Fibroblast of lung (primary cell): ENCODE data around the gene GSTM3. TPM values are rescaled to one million over a fixed set of nuclear protein-coding genes. Genes with fewer than 3 reads are reported as not detected.

Experiments
- DNase-seq, 2 donors: peaks; one replicate each; pipeline versions ENCODE4 v3.0.0 to v3.0.0-alpha.2; 2010; ENCODE audit warnings: low read depth in 2 of 2
- H2AFZ ChIP-seq: 2 replicates; pipeline ENCODE4 v1.5.1; 2012; ENCODE audit warnings: low read length, control low read depth, inconsistent platforms
- H3K27ac ChIP-seq: 2 replicates; pipeline ENCODE4 v1.5.1; 2011; ENCODE audit warnings: low read length, control low read depth; ENCODE audit not compliant: insufficient read depth
- H3K27me3 ChIP-seq: 2 replicates; pipeline ENCODE4 v1.5.1; 2011; ENCODE audit warnings: mild to moderate bottlenecking, low read length; ENCODE audit not compliant: control insufficient read depth, insufficient read depth
- H3K36me3 ChIP-seq: 2 replicates; pipeline ENCODE4 v1.5.1; 2011; ENCODE audit warnings: low read length; ENCODE audit not compliant: control insufficient read depth, insufficient read depth
- H3K4me1 ChIP-seq: 2 replicates; pipeline ENCODE4 v1.5.1; 2011; ENCODE audit warnings: low read length; ENCODE audit not compliant: control insufficient read depth, insufficient read depth; ENCODE audit errors: extremely low read depth
- H3K4me2 ChIP-seq: 2 replicates; pipeline ENCODE4 v1.5.1; 2011; ENCODE audit warnings: low read length, control low read depth; ENCODE audit not compliant: insufficient read depth; ENCODE audit errors: extremely low read depth
- H3K4me3 ChIP-seq, 4 experiments: fragments of 200-600 bp in 1 of 4; sonication (generic) in 1 of 4; replicated peaks in 1 of 4; 2 replicates each; pipeline ENCODE4 v1.5.1; 2011 to 2016; ENCODE audit warnings: low read length in 4 of 4, low read depth in 3 of 4, mild to moderate bottlenecking in 3 of 4, control low read depth in 2 of 4, inconsistent platforms in 1 of 4, mixed read lengths in 1 of 4; ENCODE audit not compliant: insufficient read depth in 1 of 4; ENCODE audit errors: control extremely low read depth in 1 of 4
- H3K79me2 ChIP-seq: 2 replicates; pipeline ENCODE4 v1.5.1; 2012; ENCODE audit warnings: mild to moderate bottlenecking, low read length, inconsistent platforms; ENCODE audit not compliant: control insufficient read depth, insufficient read depth
- H3K9ac ChIP-seq: 2 replicates; pipeline ENCODE4 v1.5.1; 2011; ENCODE audit warnings: mild to moderate bottlenecking, low read length, control low read depth; ENCODE audit not compliant: insufficient read depth
- H3K9me3 ChIP-seq: 2 replicates; pipeline ENCODE4 v1.5.1; 2012; ENCODE audit warnings: low read depth, low read length; ENCODE audit not compliant: control insufficient read depth, insufficient read depth
- H4K20me1 ChIP-seq: 2 replicates; pipeline ENCODE4 v1.5.1; 2011; ENCODE audit warnings: low read length; ENCODE audit not compliant: control insufficient read depth, insufficient read depth; ENCODE audit errors: extremely low read depth
- CTCF ChIP-seq, 2 donors: IDR thresholded peaks in 1 of 2; conservative IDR thresholded peaks in 1 of 2; 1 replicate in 1 of 2; 2 replicates in 1 of 2; pipeline ENCODE4 v1.5.1; 2011 to 2012; ENCODE audit warnings: low read length in 2 of 2, control low read depth in 1 of 2, inconsistent platforms in 1 of 2, low read depth in 1 of 2, mild to moderate bottlenecking in 1 of 2
- EZH2 ChIP-seq: IDR thresholded peaks from 2 replicates; pipeline ENCODE4 v1.5.1; 2012; ENCODE audit warnings: low read length, control low read depth, mild to moderate bottlenecking; ENCODE audit errors: missing control alignments
- polyA plus RNA-seq, 2 donors: library from polyadenylated mRNA; depleted of rRNA in 1 of 2; stranded (reverse) in 1 of 2; unstranded in 1 of 2; fragments of >200 nt; gene quantifications; 2 replicates each; pipeline ENCODE4 v1.2.1, GENCODE V29; 2011 to 2012; ENCODE audit warnings: missing spikeins in 1 of 2
- total RNA-seq: library from RNA; depleted of rRNA; stranded (reverse); fragments of >200 nt; gene quantifications from 2 replicates; pipeline ENCODE4 v1.2.1, GENCODE V29; 2014

The GSTM3 gene
- total and polyA plus RNA-seq, 2 donors (not counting 1 experiment from before 2014, with no cell fraction given): 51.4 to 207 TPM

DNA sequence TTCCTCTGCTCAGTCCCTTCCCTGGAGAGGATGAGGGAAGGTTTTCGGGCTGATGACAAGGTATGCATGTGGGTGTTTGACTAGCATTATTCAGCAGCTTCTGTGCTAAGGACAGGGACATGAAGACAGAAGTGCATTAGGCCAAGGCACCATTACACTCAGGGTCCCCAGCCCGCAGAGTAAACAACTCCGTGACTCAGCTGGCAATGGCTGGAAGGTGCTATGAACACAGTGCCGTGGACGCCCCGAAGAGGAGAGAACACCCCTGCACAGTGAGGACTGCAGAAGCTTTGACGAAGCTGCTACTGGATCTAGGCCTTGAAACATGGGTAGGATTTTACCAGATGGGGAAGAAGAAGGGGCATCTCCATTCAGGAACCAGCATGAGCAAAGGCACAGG, 36.6 kb upstream of the GSTM3 start:
- H3K27me3 ChIP-seq: peaks cover 3% of the 10 kb centered on the region
- peaks cover 4% of the 10 kb centered on the region for H3K4me1 ChIP-seq
- H3K36me3 ChIP-seq: no peaks in the 10 kb centered on the region
- no peak overlapping the region for H3K4me2 ChIP-seq
- H3K79me2 ChIP-seq: no peaks in the 10 kb centered on the region
- no peaks in the 10 kb centered on the region for H4K20me1 ChIP-seq
- no peak overlapping the region for H3K4me3 ChIP-seq
- H2AFZ ChIP-seq: peak overlapping the region; percentile 14
- no peaks in the 10 kb centered on the region for H3K9me3 ChIP-seq
- no peak for TF ChIP-seq EZH2
- TF ChIP-seq CTCF (conservative IDR thresholded peaks at IDR 0.05 in 1 of 2, IDR thresholded peaks at IDR 0.05 in 1 of 2; ENCODE audit: low read depth in 1 of 2, low read length in 2 of 2): no peak
- H3K27ac ChIP-seq: no peak overlapping the region
- no peak for DNase-seq
- no peak overlapping the region for H3K9ac ChIP-seq

GRCh38 chr1:109776911-109777310, 36.1 kb upstream of the GSTM3 start:
- no peak overlapping the region for H3K4me3 ChIP-seq
- H3K79me2 ChIP-seq: no peaks in the 10 kb centered on the region
- H4K20me1 ChIP-seq: no peaks in the 10 kb centered on the region
- H3K27ac ChIP-seq: no peak overlapping the region
- peaks cover 4% of the 10 kb centered on the region for H3K4me1 ChIP-seq
- peak; percentile 96 for TF ChIP-seq CTCF (conservative IDR thresholded peaks at IDR 0.05 in 1 of 2, IDR thresholded peaks at IDR 0.05 in 1 of 2; ENCODE audit: low read depth in 1 of 2, low read length in 2 of 2)
- TF ChIP-seq EZH2: peak; percentile 34
- no peaks in the 10 kb centered on the region for H3K36me3 ChIP-seq
- no peak overlapping the region for H3K4me2 ChIP-seq
- H3K9ac ChIP-seq: no peak overlapping the region
- H3K27me3 ChIP-seq: peaks cover 3% of the 10 kb centered on the region
- H3K9me3 ChIP-seq: no peaks in the 10 kb centered on the region
- peak; percentile 62 to 80 for DNase-seq
- peak overlapping the region; percentile 14 for H2AFZ ChIP-seq

DNA sequence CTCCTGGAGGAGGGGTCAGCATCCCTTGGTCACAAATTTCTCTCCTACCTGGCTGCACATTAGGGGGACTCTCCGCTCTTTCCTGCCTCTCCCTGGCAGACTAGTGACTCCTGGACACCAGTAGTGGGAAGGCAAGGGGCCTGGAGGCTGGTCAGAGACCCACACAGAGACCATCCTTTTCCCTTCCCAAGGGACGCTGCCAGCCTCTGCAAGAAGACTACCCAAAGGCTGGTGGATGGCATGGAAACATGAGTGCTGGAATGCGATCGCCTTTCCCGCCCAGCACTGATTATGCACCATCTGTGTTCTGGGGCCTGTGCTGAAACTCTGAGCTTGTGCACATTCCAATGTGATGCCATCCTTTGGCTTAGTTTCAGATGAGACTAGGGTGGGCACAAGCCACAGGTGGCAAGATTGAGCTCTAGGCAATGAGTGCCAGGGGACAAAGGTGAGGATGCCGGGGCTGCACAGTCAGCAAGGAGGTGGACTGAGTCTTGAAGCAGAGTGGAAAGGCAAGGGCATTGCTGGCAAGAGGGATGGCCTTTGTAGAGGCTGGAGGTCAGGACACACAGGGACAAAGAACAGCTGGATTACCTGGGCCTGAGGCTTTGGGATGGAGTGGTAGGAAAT, 35.5 kb upstream of the GSTM3 start:
- H2AFZ ChIP-seq: no peak overlapping the region
- H3K9me3 ChIP-seq: no peaks in the 10 kb centered on the region
- H3K79me2 ChIP-seq: no peaks in the 10 kb centered on the region
- H4K20me1 ChIP-seq: no peaks in the 10 kb centered on the region
- TF ChIP-seq EZH2 (no peak), CTCF (conservative IDR thresholded peaks at IDR 0.05 in 1 of 2, IDR thresholded peaks at IDR 0.05 in 1 of 2; ENCODE audit: low read depth in 1 of 2, low read length in 2 of 2) (no peak)
- H3K4me1 ChIP-seq: peaks cover 4% of the 10 kb centered on the region
- H3K27ac ChIP-seq: no peak overlapping the region
- no peak for DNase-seq
- no peak overlapping the region for H3K4me2 ChIP-seq
- no peak overlapping the region for H3K4me3 ChIP-seq
- peaks cover 3% of the 10 kb centered on the region for H3K27me3 ChIP-seq
- no peak overlapping the region for H3K9ac ChIP-seq
- H3K36me3 ChIP-seq: no peaks in the 10 kb centered on the region
